Activated CD4-positive, alpha-beta T cell treated with anti-CD3 and anti-CD28 coated beads, Interleukin-2, amount 10 ng/mL, durations not matched to agents 24 days and 14 days (primary cell): Measurements from ENCODE around the gene TIRAP. TPM values are rescaled to one million over a fixed set of nuclear protein-coding genes. Genes with fewer than 3 reads are reported as not detected.

Experiments
- DNase-seq: peaks from one replicate; pipeline ENCODE4 v3.0.0; 2022
- H3K27ac Mint-ChIP-seq: one replicate; pipeline ENCODE4 v1.8.0; 2022; ENCODE audit warnings: mild to moderate bottlenecking, mixed read lengths
- H3K27me3 Mint-ChIP-seq: one replicate; pipeline ENCODE4 v1.8.0; 2022; ENCODE audit warnings: mixed read lengths
- H3K36me3 Mint-ChIP-seq: one replicate; pipeline ENCODE4 v1.8.0; 2022; ENCODE audit warnings: low read depth, mild to moderate bottlenecking, mixed read lengths
- H3K4me1 Mint-ChIP-seq: one replicate; pipeline ENCODE4 v1.8.0; 2021; ENCODE audit warnings: mixed read lengths
- H3K4me3 Mint-ChIP-seq: one replicate; pipeline ENCODE4 v1.8.0; 2022; ENCODE audit warnings: mild to moderate bottlenecking, moderate library complexity, mixed read lengths
- H3K9me3 Mint-ChIP-seq: one replicate; pipeline ENCODE4 v1.8.0; 2021; ENCODE audit warnings: mixed read lengths
- intact Hi-C: fragments of 100-400 bp; cut with micrococcal nuclease; formaldehyde crosslinking; loops from one replicate; pipeline ENCODE4 v1.15.1; 2023
- total RNA-seq: library from RNA; stranded (reverse); gene quantifications from 2 replicates; pipeline ENCODE4 v1.2.3, GENCODE V29; 2022

The TIRAP gene
- total RNA-seq, 1 donor from 2014 or later, result 12.0 TPM

DNA sequence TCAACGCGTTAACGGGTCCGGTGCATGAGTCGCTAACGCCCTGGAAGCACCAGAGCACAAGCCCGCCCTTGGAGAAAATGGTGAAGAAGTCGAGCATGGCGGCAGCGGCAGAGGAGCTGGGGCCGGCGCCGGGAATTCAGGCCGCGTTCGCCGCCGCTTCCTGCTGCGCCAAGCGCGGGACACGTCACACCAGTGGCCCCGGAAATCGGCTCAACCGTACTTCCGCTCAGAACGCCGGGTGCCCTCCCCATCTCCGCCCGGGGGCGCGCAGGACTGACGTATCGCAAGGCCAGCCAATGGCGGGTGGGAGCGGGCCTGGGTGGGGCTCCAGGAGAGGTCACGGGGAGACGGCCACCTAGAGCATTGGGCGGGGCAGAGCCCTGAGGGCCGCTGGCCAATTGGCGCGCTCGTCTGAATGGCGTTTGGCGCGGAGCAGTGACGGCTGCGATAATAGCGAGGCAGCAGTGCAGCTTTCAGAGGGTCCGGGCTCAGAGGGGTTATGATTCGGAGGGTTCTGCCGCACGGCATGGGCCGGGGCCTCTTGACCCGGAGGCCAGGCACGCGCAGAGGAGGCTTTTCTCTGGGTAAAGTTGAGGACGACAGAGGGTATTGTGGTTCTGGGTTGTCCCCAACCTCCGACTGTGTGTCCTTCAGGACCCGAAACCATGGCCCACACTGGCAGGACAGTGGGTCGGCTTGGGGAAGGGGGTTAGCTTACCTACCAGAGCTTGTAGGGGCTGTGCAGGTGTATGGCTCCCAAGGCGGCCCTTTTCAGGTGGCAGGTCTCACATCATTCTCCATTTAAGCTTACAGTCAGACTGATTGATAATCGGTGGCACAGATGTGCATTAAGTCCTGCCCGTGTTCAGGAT lies 13.9 kb upstream of the TIRAP start, which contains the start of the genes FOXRED1 and SRPRA:
TSS of gene FOXRED1 (plus strand) at position 447 of the 872 bp plus-strand sequence. CDS start at position 500, 53 bp downstream.
TSS of gene SRPRA (minus strand) at position 188 of the 872 bp plus-strand sequence. CDS start at position 97, 91 bp downstream.
- DNase-seq, result peak; percentile 100
- no peaks in the 10 kb centered on the region for H3K27me3 Mint-ChIP-seq
- peak within 1 kb of the TSS; percentile 95 for H3K4me3 Mint-ChIP-seq
- H3K4me1 Mint-ChIP-seq, result peaks cover 33% of the 10 kb centered on the region
- peak within 1 kb of the TSS; percentile 92 for H3K27ac Mint-ChIP-seq
- no peaks in the 10 kb centered on the region for H3K9me3 Mint-ChIP-seq
- peaks cover 50% of the 10 kb centered on the region for H3K36me3 Mint-ChIP-seq
- intact Hi-C loops, result loop anchor here (1.0 to 10.0 kb wide), 9 partner anchors 14 to 1392 kb away; partner anchors contain the start of genes CDON, CHEK1, DCPS and EI24

DNA sequence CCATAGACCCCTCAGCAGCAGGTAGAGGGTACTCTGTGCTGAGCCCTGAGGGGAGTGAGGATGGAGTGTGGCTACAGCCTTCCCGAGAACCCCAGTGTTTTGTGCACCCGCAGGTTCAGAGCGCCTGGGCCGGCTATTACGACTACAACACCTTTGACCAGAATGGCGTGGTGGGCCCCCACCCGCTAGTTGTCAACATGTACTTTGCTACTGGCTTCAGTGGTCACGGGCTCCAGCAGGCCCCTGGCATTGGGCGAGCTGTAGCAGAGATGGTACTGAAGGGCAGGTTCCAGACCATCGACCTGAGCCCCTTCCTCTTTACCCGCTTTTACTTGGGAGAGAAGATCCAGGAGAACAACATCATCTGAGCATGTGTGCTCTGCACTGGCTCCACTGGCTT lies 5.6 kb upstream of the TIRAP start:
- Mint-ChIP-seq H3K9me3 (no peaks in the 10 kb centered on the region), H3K27me3 (no peaks in the 10 kb centered on the region), H3K27ac (no peak overlapping the region), H3K4me1 (peaks cover 14% of the 10 kb centered on the region), H3K4me3 (no peak overlapping the region), H3K36me3 (peaks cover 45% of the 10 kb centered on the region)
- no peak for DNase-seq
- intact Hi-C loops, result no loop called here

DNA sequence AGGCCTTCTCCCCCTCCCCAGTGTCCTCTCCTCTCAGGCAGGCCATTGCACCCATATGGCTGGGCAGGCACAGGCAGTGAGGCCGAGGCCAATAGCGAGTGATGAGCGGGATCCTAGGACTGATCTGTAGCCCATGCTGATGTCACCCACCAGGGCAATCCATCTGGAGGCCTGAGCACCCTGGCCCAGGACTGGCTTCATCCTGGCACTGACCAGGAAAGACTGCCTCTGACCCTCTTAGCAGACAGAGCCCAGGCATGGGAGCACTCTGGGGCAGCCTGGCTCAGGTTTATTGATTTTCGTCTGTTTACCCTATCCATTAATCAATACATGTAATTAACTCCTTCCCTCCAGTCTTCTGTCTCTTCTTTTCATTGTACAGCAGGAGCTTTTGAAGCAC lies 5.1 kb upstream of the TIRAP start:
- H3K27ac Mint-ChIP-seq, result no peak overlapping the region
- peaks cover 42% of the 10 kb centered on the region for H3K36me3 Mint-ChIP-seq
- H3K4me3 Mint-ChIP-seq, result no peak overlapping the region
- intact Hi-C loops, result no loop called here
- H3K4me1 Mint-ChIP-seq, result peaks cover 18% of the 10 kb centered on the region
- no peaks in the 10 kb centered on the region for H3K9me3 Mint-ChIP-seq
- H3K27me3 Mint-ChIP-seq, result no peaks in the 10 kb centered on the region
- DNase-seq, result no peak

DNA sequence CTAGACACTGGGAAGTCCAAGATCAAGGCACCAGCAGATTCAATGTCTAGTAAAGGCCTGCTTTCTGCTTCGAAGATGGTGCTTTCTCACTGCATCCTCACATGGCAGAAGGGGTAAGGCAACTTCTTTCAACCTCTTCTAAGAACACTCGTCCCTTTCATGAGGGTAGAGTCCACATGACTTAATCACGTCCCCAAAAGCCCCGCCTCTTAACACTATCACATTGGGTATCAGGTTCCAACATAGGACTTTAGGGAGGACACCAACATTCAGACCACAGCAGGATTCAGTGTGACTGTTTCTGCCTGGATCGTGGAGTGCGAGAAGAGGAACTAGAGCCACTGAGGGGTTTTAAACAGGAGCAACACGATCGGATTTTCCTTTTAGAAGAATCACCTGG lies 3.7 kb upstream of the TIRAP start:
- no peaks in the 10 kb centered on the region for H3K9me3 Mint-ChIP-seq
- no peak overlapping the region for H3K4me3 Mint-ChIP-seq
- no peak overlapping the region for H3K27ac Mint-ChIP-seq
- intact Hi-C loops, result no loop called here
- H3K27me3 Mint-ChIP-seq, result no peaks in the 10 kb centered on the region
- peaks cover 38% of the 10 kb centered on the region for H3K36me3 Mint-ChIP-seq
- peaks cover 24% of the 10 kb centered on the region for H3K4me1 Mint-ChIP-seq
- no peak for DNase-seq

DNA sequence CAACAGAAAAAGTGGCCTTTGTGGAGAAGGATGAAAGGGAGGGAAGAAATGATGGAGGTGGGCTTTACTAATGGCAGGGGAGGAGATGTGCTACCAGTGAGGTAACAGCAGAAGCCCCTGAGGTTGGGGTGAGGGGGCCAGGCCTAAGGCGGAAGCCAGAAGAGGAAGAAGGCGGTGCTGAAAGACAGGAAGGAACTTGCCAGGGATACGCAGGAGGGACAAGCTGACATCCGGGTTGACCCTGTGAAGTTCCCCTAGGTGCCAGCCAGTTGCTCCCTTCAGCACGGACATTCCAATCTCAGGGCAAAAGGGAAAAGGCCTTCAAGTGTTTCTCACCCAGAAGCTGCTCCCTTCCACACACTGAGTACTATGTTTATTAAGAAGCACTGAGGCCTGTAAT lies 2.3 kb upstream of the TIRAP start:
- peaks cover 28% of the 10 kb centered on the region for H3K36me3 Mint-ChIP-seq
- intact Hi-C loops, result no loop called here
- no peak overlapping the region for H3K4me3 Mint-ChIP-seq
- H3K27ac Mint-ChIP-seq, result peak overlapping the region; percentile 56
- peaks cover 33% of the 10 kb centered on the region for H3K4me1 Mint-ChIP-seq
- no peaks in the 10 kb centered on the region for H3K9me3 Mint-ChIP-seq
- DNase-seq, result no peak
- H3K27me3 Mint-ChIP-seq, result no peaks in the 10 kb centered on the region

DNA sequence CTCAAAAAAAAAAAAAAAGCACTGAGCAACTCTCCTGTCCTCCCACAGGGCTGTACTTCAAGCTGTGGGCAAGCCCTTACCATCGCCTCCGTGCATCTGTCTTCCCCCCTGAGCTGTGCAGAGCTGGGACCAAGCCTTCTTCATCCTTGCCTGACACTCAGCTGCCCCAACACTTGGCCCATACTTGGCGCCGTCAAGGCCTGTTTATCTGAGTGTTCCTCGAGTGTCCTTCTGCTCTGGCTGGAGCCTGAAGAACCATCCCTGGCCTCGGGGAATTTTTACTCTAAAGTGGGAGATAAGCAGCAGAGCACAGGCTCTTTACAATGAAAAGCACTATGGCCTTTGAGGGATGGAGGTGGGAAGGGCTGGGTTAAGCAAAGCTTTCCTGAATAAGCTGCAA lies 1.6 kb upstream of the TIRAP start:
- H3K27ac Mint-ChIP-seq, result no peak overlapping the region
- no peak for DNase-seq
- no peaks in the 10 kb centered on the region for H3K9me3 Mint-ChIP-seq
- H3K4me3 Mint-ChIP-seq, result peak overlapping the region; percentile 98
- peaks cover 23% of the 10 kb centered on the region for H3K36me3 Mint-ChIP-seq
- peaks cover 31% of the 10 kb centered on the region for H3K4me1 Mint-ChIP-seq
- H3K27me3 Mint-ChIP-seq, result no peaks in the 10 kb centered on the region
- intact Hi-C loops, result no loop called here

DNA sequence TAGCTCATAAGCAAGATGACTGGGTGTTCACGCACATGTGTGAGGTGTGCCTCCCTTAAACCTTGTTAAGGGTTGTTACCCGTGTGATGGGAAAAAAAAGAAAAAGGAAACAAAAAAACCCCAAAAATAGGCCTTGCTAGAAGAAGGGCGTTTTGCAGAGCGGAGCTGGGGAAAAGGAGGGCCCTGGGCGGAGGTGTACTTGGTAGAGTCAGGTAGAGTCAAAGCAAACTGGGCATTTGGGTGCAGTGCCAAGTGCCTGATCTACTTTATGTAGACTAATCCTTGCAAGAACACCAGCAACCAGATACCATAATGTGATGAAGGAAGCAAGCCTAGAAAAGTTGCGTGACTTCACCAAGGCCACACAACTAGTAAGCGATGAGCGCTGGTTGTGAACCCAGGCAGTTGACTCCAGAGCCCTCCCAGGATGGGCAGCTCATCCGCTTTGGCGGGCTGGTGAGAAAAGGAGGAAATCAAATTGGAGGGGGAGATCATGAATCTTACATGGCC lies 1.2 kb upstream of the TIRAP start:
- DNase-seq, result no peak
- H3K36me3 Mint-ChIP-seq, result peaks cover 23% of the 10 kb centered on the region
- H3K4me3 Mint-ChIP-seq, result peak overlapping the region; percentile 98
- H3K9me3 Mint-ChIP-seq, result no peaks in the 10 kb centered on the region
- no peaks in the 10 kb centered on the region for H3K27me3 Mint-ChIP-seq
- peaks cover 31% of the 10 kb centered on the region for H3K4me1 Mint-ChIP-seq
- intact Hi-C loops, result loop anchor here (2.0 kb wide), 1 partner anchor 73 kb away; the partner anchor contains the start of gene ST3GAL4
- H3K27ac Mint-ChIP-seq, result peak overlapping the region; percentile 94

DNA sequence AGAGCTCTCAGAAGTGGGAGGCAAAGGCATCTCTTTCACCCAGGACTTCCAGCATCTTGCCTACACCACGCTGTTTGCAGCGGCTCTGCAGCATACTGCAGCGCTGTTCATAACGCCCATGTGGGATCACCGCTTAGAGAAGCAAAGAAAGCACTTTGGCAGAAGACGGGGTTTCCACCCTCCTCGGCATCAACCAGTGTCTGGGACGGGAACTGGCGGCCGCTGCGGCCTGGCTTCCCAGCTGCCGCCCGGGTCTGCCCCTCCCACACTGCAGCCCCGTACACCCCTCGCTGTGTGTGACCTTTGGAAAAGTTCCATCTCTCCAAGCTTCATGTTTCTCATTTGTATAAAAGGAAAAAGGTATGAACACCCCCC lies 545 bp upstream of the TIRAP start:
- peak overlapping the region; percentile 94 for H3K27ac Mint-ChIP-seq
- no peaks in the 10 kb centered on the region for H3K27me3 Mint-ChIP-seq
- peaks cover 22% of the 10 kb centered on the region for H3K36me3 Mint-ChIP-seq
- peak overlapping the region; percentile 98 for H3K4me3 Mint-ChIP-seq
- intact Hi-C loops, result loop anchor here (2.0 kb wide), 1 partner anchor 72 kb away; the partner anchor contains the start of gene ST3GAL4
- peak; percentile 79 for DNase-seq
- H3K9me3 Mint-ChIP-seq, result no peaks in the 10 kb centered on the region
- peaks cover 31% of the 10 kb centered on the region for H3K4me1 Mint-ChIP-seq

DNA sequence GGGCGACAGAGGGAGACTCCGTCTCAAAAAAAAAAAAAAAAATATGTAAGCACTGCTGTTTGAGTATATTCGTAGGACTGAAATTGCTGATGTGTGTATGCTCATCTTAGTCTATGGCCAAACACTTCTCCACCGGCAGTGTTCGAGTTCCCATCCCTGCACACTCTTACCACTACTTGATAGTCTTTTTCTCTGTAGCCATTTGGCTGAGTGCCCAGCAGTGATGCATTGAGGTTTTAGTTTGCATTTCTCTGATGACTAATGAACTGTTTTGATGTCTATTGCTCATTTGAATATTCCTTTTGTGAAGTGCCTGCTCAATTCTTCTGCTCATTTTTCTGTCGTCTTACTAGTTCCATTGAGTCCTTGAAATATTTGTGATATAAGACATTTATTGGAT lies 1.9 kb downstream of the TIRAP start:
- Mint-ChIP-seq H3K4me3 (peak overlapping the region; percentile 72), H3K27ac (peak overlapping the region; percentile 51), H3K36me3 (peaks cover 16% of the 10 kb centered on the region), H3K4me1 (peaks cover 30% of the 10 kb centered on the region), H3K27me3 (no peaks in the 10 kb centered on the region), H3K9me3 (no peaks in the 10 kb centered on the region)
- intact Hi-C loops, result no loop called here
- peak; percentile 79 for DNase-seq

DNA sequence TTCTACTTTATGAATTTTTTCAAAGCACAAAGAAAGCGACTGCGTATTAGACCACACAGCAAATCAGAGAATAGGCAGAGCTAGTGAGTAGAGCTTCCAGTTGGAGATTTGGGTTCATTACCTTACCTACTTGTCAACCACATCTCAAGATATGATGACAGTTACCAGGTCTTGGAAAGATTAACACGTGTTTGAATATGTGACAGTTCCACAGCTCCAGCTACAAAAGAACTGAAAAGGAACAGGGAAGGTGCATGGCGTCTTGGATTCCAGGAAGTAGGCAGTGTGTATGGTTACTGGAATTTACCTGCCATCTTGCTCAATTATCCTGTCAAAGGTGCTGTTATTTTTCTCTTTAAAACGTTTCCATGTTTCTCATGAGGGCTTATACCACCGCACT lies 5.3 kb downstream of the TIRAP start:
- Mint-ChIP-seq H3K4me3 (no peak overlapping the region), H3K9me3 (no peaks in the 10 kb centered on the region), H3K4me1 (peaks cover 15% of the 10 kb centered on the region), H3K27ac (no peak overlapping the region), H3K27me3 (no peaks in the 10 kb centered on the region), H3K36me3 (peaks cover 23% of the 10 kb centered on the region)
- intact Hi-C loops, result no loop called here
- no peak for DNase-seq

DNA sequence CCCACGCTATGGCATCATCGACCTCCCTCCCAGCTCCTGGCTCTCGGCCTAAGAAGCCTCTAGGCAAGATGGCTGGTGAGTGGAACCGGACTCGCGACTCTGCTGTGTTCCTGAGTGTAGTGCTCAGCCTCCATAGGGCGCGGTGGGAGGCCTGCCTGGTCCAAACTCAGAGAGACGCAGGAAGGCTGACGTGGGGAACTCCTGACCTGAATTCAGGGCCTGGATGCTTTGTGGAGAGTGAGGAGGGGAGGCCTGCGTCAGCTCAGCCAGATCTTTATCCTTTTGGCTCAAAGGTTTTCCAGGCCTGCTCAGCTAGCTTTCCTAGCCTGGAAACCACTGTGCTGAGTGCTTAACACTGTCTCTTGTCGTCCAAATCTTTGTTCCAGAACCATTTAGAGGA lies 8.0 kb downstream of the TIRAP start:
- Mint-ChIP-seq H3K27me3 (no peaks in the 10 kb centered on the region), H3K27ac (peak overlapping the region; percentile 29), H3K9me3 (no peaks in the 10 kb centered on the region), H3K4me1 (peaks cover 9% of the 10 kb centered on the region), H3K36me3 (peaks cover 31% of the 10 kb centered on the region), H3K4me3 (no peak overlapping the region)
- intact Hi-C loops, result no loop called here
- DNase-seq, result no peak

DNA sequence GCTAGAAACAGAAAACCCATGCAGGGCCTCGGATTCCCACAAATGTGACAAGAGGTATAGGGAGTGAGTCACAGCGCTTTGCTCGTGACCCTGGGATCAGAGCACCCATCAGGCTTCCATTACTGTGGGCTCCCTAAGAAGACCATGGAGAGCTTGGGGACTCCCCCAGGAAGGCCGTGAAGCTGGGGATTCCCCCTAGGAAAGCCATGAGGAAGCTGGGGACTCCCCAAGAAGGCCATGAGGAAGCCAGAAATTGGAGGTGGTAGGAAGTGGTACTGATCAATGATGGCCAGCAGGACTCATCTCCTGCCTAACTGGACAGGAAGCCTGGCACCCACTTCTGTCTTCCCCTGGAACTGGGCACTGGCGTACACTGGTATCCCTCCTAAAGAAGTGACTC lies 10.8 kb downstream of the TIRAP start:
- intact Hi-C loops, result no loop called here
- no peak for DNase-seq

DNA sequence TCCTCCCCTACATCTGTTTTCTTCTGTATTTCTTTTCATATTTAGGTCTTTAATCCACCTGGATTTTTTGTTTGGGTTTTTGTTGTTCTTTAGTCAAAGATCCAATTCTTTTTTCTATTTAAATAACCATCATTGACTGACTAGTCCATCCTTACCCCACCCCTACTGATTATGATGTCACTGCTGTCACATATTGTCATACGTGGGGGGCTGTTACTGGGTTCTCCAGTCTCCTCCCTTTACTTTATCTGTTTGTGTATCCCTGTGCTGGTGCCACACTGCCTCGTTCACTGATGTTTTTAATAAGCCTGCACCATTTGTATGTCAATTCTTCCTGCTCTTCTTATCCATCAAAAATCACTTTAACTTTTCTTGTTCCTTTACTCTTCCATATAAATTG lies 14.1 kb downstream of the TIRAP start:
- no peaks in the 10 kb centered on the region for H3K27me3 Mint-ChIP-seq

More for the DNA sequence above, 10.8 kb downstream of the TIRAP start:
- Mint-ChIP-seq H3K4me3 (no peak overlapping the region), H3K27ac (peak overlapping the region; percentile 48), H3K36me3 (peaks cover 32% of the 10 kb centered on the region), H3K27me3 (no peaks in the 10 kb centered on the region), H3K4me1 (peaks cover 9% of the 10 kb centered on the region), H3K9me3 (no peaks in the 10 kb centered on the region)

More for the DNA sequence above, 14.1 kb downstream of the TIRAP start:
- H3K36me3 Mint-ChIP-seq, result peaks cover 28% of the 10 kb centered on the region
- no peak overlapping the region for H3K27ac Mint-ChIP-seq
- intact Hi-C loops, result no loop called here
- no peak overlapping the region for H3K4me3 Mint-ChIP-seq
- peaks cover 9% of the 10 kb centered on the region for H3K4me1 Mint-ChIP-seq
- no peaks in the 10 kb centered on the region for H3K9me3 Mint-ChIP-seq
- no peak for DNase-seq
